ENCODE measurements around the gene BCAS3.

The BCAS3 gene

GRCh38 chr17:61149862-61150362 lies 472.3 kb downstream of the BCAS3 start:
- DNase-seq (ENCODE audit: low read depth), result no peak
- H3K4me3 ChIP-seq (ENCODE audit: control insufficient read depth, low read depth, low read length), result no peak overlapping the region
- no peak for TF ChIP-seq CTCF (IDR thresholded peaks at IDR 0.05; ENCODE audit: control insufficient read depth, insufficient read depth, low read depth, low read length, missing control alignments)

- H3K4me3 ChIP-seq (ENCODE audit: control insufficient read depth, low read depth, low read length), result no peak overlapping the region
- no peak for TF ChIP-seq CTCF (IDR thresholded peaks at IDR 0.05; ENCODE audit: control insufficient read depth, insufficient read depth, low read depth, low read length, missing control alignments)
- no peak for DNase-seq (ENCODE audit: low read depth)
Observed at GRCh38 chr17:61150686-61151299, 473.1 kb downstream of the BCAS3 start.

- H3K4me3 ChIP-seq (ENCODE audit: control insufficient read depth, low read depth, low read length), result no peak overlapping the region
- TF ChIP-seq CTCF (IDR thresholded peaks at IDR 0.05; ENCODE audit: control insufficient read depth, insufficient read depth, low read depth, low read length, missing control alignments), result no peak
- DNase-seq (ENCODE audit: low read depth), result no peak
Observed at GRCh38 chr17:61152898-61153297, 475.2 kb downstream of the BCAS3 start.

GRCh38 chr17:61155590-61156237 lies 478.1 kb downstream of the BCAS3 start:
- no peak for TF ChIP-seq CTCF (IDR thresholded peaks at IDR 0.05; ENCODE audit: control insufficient read depth, insufficient read depth, low read depth, low read length, missing control alignments)
- DNase-seq (ENCODE audit: low read depth), result no peak
- no peak overlapping the region for H3K4me3 ChIP-seq (ENCODE audit: control insufficient read depth, low read depth, low read length)

GRCh38 chr17:61157246-61157886 lies 479.7 kb downstream of the BCAS3 start:
- peak; percentile 37 for DNase-seq (ENCODE audit: low read depth)
- TF ChIP-seq CTCF (IDR thresholded peaks at IDR 0.05; ENCODE audit: control insufficient read depth, insufficient read depth, low read depth, low read length, missing control alignments), result peak; percentile 28
- no peak overlapping the region for H3K4me3 ChIP-seq (ENCODE audit: control insufficient read depth, low read depth, low read length)

GRCh38 chr17:61158376-61158775 lies 480.7 kb downstream of the BCAS3 start:
- no peak overlapping the region for H3K4me3 ChIP-seq (ENCODE audit: control insufficient read depth, low read depth, low read length)
- no peak for DNase-seq (ENCODE audit: low read depth)
- TF ChIP-seq CTCF (IDR thresholded peaks at IDR 0.05; ENCODE audit: control insufficient read depth, insufficient read depth, low read depth, low read length, missing control alignments), result no peak
